Ovary (tissue), 3 donors: Measurements from ENCODE around the gene MSL1.

Experiments
- CTCF ChIP-seq, 3 donors: fragments of 450-650 bp in 2 of 3; fragments of 200-600 bp in 1 of 3; IDR thresholded peaks; one replicate each; pipeline versions ENCODE4 v1.5.1 to v1.8.0; 2016 to 2022; ENCODE audit warnings: antibody characterized with exemption in 3 of 3, mild to moderate bottlenecking in 1 of 3
- EP300 ChIP-seq: sonication (generic); formaldehyde crosslinking; IDR thresholded peaks from one replicate; pipeline ENCODE4 v1.6.1; 2017; ENCODE audit warnings: antibody characterized with exemption
- POLR2A ChIP-seq: fragments of 450-650 bp; IDR thresholded peaks from one replicate; pipeline ENCODE4 v1.6.1; 2017; ENCODE audit warnings: antibody characterized with exemption, mild to moderate bottlenecking, moderate library complexity
- donor health status: DM: no; HTN: no; CAD: no.

GRCh38 chr17:40110026-40110845, 11.5 kb upstream of the MSL1 start:
- TF ChIP-seq CTCF (IDR thresholded peaks at IDR 0.05): no peak
- TF ChIP-seq POLR2A: no peak
- TF ChIP-seq EP300: no peak
